Fibroblast of lung (primary cell): Measurements from ENCODE around the gene SLC5A4.

Experiments used
- EZH2 ChIP-seq: IDR thresholded peaks from 2 replicates; pipeline ENCODE4 v1.5.1; 2012; ENCODE audit warnings: low read length, control low read depth, mild to moderate bottlenecking; ENCODE audit errors: missing control alignments
- TF ChIP-seq, protein P1 (sequence below), 2 donors: IDR thresholded peaks in 1 of 2; conservative IDR thresholded peaks in 1 of 2; 1 replicate in 1 of 2; 2 replicates in 1 of 2; pipeline ENCODE4 v1.5.1; 2011 to 2012; ENCODE audit warnings: low read length in 2 of 2, control low read depth in 1 of 2, inconsistent platforms in 1 of 2, low read depth in 1 of 2, mild to moderate bottlenecking in 1 of 2

DNA sequence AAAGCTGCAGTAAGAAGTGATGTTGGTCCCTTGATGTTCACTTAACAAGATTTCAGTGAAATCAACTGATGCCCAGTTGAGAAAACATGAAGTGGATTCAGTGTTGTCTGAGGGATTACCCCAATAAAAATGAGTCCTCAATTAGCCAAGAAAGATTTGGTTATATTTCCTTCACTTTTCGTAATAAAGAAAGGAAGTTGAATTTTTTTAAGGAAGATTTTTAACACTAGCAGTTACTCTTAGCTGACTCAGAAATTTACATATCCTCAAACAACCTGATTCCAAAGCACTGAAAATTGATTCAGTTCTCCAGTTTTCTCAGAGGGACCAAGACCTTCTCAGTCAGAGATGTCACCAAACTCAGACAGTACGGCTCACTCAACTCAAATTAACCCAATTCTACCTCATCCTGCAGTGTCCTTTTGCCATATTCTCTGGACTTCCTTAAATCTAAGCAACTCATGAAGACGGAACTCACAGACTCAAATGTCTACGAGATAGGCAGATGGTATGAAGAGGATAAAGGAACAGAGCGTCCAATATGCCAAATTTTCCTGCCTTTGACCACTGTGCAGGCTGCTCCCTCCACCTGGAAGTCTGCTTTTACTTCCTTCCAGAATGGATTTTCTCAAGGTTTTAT is 22.8 kb downstream of the SLC5A4 start:
- TF ChIP-seq, protein P1, sequence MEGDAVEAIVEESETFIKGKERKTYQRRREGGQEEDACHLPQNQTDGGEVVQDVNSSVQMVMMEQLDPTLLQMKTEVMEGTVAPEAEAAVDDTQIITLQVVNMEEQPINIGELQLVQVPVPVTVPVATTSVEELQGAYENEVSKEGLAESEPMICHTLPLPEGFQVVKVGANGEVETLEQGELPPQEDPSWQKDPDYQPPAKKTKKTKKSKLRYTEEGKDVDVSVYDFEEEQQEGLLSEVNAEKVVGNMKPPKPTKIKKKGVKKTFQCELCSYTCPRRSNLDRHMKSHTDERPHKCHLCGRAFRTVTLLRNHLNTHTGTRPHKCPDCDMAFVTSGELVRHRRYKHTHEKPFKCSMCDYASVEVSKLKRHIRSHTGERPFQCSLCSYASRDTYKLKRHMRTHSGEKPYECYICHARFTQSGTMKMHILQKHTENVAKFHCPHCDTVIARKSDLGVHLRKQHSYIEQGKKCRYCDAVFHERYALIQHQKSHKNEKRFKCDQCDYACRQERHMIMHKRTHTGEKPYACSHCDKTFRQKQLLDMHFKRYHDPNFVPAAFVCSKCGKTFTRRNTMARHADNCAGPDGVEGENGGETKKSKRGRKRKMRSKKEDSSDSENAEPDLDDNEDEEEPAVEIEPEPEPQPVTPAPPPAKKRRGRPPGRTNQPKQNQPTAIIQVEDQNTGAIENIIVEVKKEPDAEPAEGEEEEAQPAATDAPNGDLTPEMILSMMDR (conservative IDR thresholded peaks at IDR 0.05 in 1 of 2, IDR thresholded peaks at IDR 0.05 in 1 of 2; ENCODE audit: low read depth in 1 of 2, low read length in 2 of 2), result no peak
- TF ChIP-seq EZH2, result no peak
